ENCODE measurements around the gene TAB2.

TAB2 gene

GRCh38 chr6:149445095-149445466 lies 127.6 kb downstream of the TAB2 start:
- no peak for DNase-seq (ENCODE audit: low read depth, low spot score)
- CTCF ChIA-PET = interaction anchor here (9.9 kb wide), 1 partner anchor 12 kb away, joined by 61 read pairs; no protein-coding TSS in a partner anchor
- H3K4me3 ChIP-seq (ENCODE audit: low read depth, low read length) = no peak overlapping the region
- POLR2A ChIA-PET = no interaction called here
- TF ChIP-seq, protein P1, sequence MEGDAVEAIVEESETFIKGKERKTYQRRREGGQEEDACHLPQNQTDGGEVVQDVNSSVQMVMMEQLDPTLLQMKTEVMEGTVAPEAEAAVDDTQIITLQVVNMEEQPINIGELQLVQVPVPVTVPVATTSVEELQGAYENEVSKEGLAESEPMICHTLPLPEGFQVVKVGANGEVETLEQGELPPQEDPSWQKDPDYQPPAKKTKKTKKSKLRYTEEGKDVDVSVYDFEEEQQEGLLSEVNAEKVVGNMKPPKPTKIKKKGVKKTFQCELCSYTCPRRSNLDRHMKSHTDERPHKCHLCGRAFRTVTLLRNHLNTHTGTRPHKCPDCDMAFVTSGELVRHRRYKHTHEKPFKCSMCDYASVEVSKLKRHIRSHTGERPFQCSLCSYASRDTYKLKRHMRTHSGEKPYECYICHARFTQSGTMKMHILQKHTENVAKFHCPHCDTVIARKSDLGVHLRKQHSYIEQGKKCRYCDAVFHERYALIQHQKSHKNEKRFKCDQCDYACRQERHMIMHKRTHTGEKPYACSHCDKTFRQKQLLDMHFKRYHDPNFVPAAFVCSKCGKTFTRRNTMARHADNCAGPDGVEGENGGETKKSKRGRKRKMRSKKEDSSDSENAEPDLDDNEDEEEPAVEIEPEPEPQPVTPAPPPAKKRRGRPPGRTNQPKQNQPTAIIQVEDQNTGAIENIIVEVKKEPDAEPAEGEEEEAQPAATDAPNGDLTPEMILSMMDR (IDR thresholded peaks at IDR 0.05; ENCODE audit: insufficient read depth, low read length, missing control alignments) = no peak

DNA sequence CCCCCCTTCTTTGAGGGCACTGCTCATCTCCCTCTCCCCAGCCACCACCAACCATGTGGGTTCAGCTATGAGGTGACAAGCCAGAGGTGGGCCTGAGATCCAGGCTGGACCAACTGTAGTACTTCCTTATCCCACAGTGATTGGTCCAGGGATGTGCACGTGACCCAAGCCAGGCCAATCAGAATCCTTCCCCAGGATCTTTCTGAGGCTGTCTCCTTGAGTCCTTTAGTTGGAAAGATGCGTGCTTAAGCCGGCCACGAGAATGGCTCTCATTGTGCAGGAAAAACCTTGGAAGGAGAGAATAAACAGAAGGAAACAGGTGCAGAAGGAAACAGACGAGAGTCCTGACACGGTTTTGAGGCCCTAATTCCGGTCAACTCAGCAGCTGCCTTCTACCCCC lies 128.1 kb downstream of the TAB2 start:
- TF ChIP-seq, protein P1 (IDR thresholded peaks at IDR 0.05; ENCODE audit: insufficient read depth, low read length, missing control alignments) = no peak
- H3K4me3 ChIP-seq (ENCODE audit: low read depth, low read length) = no peak overlapping the region
- DNase-seq (ENCODE audit: low read depth, low spot score) = no peak
- ChIA-PET CTCF (interaction anchor here (0.6 to 9.9 kb wide), 2 partner anchors 12 to 417 kb away, joined by 3 to 61 read pairs; no protein-coding TSS in a partner anchor), POLR2A (no interaction called here)

- no peak for DNase-seq (ENCODE audit: low read depth, low spot score)
- ChIA-PET CTCF (interaction anchor here (1.0 to 9.9 kb wide), 2 partner anchors 14 to 17 kb away, joined by 3 to 61 read pairs; no protein-coding TSS in a partner anchor), POLR2A (no interaction called here)
- H3K4me3 ChIP-seq (ENCODE audit: low read depth, low read length) = no peak overlapping the region
- TF ChIP-seq, protein P1 (IDR thresholded peaks at IDR 0.05; ENCODE audit: insufficient read depth, low read length, missing control alignments) = no peak
Measured at GRCh38 chr6:149446791-149447376, 129.4 kb downstream of the TAB2 start.

GRCh38 chr6:149448821-149449453 lies 131.4 kb downstream of the TAB2 start:
- TF ChIP-seq, protein P1 (IDR thresholded peaks at IDR 0.05; ENCODE audit: insufficient read depth, low read length, missing control alignments) = no peak
- no peak for DNase-seq (ENCODE audit: low read depth, low spot score)
- H3K4me3 ChIP-seq (ENCODE audit: low read depth, low read length) = no peak overlapping the region
- ChIA-PET POLR2A (interaction anchor here (0.8 kb wide), 1 partner anchor 269 kb away, joined by 3 read pairs; the partner anchor contains the start of gene LATS1), CTCF (interaction anchor here (0.6 to 9.9 kb wide), 2 partner anchors 16 to 1679 kb away, joined by 3 to 61 read pairs; no protein-coding TSS in a partner anchor)

- ChIA-PET POLR2A (interaction anchor here (0.8 kb wide), 1 partner anchor 268 kb away, joined by 3 read pairs; the partner anchor contains the start of gene LATS1), CTCF (interaction anchor here (9.9 kb wide), 1 partner anchor 17 kb away, joined by 61 read pairs; no protein-coding TSS in a partner anchor)
- DNase-seq (ENCODE audit: low read depth, low spot score) = no peak
- TF ChIP-seq, protein P1 (IDR thresholded peaks at IDR 0.05; ENCODE audit: insufficient read depth, low read length, missing control alignments) = no peak
- peak overlapping the region; percentile 46; the same call in 1 of the 2 replicates for H3K4me3 ChIP-seq (ENCODE audit: low read depth, low read length)
Measured at GRCh38 chr6:149449831-149450678, 132.5 kb downstream of the TAB2 start.

Data from AG04449 (cell line).